Measurements from ENCODE around the gene ANGEL1.

ANGEL1 gene

GRCh38 chr14:76812422-76813383 is at the start of gene ANGEL1:
Gene ANGEL1, minus strand, starts transcription at chr14:76812882. Its CDS starts 55 bp downstream, at chr14:76812827.
- peak; percentile 76 for DNase-seq

GRCh38 chr14:76861574-76862255 is 49.0 kb upstream of the ANGEL1 start:
- no peak for DNase-seq

- DNase-seq, result no peak
Observed at GRCh38 chr14:76856769-76857168, 44.1 kb upstream of the ANGEL1 start.

GRCh38 chr14:76855066-76855465 is 42.4 kb upstream of the ANGEL1 start:
- DNase-seq, result no peak

GRCh38 chr14:76848879-76849278 is 36.2 kb upstream of the ANGEL1 start:
- no peak for DNase-seq

- DNase-seq, result no peak
Observed at GRCh38 chr14:76846331-76847047, 33.8 kb upstream of the ANGEL1 start.

DNA sequence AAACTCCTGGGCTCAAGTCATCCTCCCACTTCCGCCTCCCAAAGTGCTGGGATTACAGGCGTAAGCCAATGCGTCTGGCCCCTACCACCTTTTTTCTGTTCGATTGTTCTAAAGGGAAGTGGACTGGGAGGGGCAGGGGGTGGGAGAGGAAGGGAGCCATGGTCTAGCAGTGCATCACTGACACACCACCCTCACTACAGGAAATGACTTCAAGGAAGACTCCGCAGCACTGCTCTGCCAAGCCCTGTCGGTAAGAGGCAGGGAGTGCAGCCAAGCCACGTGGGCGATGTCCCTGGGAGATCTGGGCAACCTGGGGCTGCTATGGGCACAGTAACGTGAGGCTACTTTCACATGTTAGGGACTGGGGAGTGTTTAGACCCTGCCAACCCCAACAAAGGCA is 31.5 kb upstream of the ANGEL1 start:
- DNase-seq, result no peak

DNA sequence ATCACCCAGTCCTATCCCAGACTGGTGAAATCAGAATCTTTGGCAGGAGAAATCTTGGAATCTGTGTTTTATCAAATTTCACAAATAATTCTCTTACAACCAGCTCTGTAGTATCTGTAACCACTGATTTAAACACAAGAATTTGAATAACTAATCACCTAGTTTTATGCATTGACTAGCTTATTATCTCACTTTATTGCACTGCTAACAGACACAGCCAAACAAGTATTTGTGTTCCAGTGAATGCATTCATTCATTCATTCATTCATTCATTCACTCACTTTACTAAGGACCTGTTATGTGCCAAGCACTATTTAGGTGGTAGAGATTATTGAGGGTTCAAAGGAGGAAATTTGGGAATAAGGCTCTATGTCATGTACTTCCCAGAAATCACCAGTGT is 29.7 kb upstream of the ANGEL1 start:
- no peak for DNase-seq

DNA sequence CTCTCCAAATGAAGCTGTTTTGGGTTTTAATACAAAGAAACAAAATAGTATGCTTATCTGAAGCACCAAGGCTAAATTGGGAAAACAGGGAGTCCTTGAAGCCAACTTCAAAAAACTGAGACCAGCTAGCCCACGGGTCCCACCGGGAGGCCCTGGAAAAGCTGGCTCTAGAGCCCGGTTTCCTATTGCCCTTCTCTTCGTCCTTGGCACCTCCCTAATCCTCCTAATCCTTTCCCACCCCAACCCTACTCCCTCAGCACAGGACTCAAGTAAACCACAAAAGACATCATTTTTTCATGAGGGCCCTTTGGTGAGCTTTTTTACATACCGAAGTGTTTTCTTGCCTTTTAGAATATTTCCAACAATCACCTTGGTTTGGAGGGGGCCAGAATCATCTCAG is 24.8 kb upstream of the ANGEL1 start:
- no peak for DNase-seq

GRCh38 chr14:76836029-76836630 is 23.4 kb upstream of the ANGEL1 start:
- DNase-seq, result no peak

- no peak for DNase-seq
Observed at GRCh38 chr14:76834241-76834661, 21.6 kb upstream of the ANGEL1 start.

DNA sequence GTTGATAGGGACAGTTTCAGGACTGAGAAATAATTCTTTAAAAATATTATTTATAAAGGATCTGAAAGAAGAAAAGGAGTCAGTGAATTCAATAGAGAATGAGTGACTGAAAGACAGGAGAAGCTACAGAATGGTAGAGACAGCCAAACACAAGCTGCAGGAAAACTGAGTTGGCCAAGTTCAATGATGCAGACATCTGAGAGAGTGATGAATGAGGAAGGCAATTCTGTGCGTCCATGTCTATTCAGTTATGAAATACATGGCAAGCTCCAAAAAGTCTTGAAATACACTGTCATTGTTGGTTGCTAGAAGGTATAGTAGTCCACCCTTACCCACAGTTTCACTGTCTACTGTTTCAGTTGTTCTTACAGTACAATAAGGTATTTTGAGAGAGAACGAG is 20.3 kb upstream of the ANGEL1 start:
- no peak for DNase-seq

GRCh38 chr14:76832503-76832988 is 19.9 kb upstream of the ANGEL1 start:
- no peak for DNase-seq

GRCh38 chr14:76830556-76830955 is 17.9 kb upstream of the ANGEL1 start:
- DNase-seq, result no peak

DNA sequence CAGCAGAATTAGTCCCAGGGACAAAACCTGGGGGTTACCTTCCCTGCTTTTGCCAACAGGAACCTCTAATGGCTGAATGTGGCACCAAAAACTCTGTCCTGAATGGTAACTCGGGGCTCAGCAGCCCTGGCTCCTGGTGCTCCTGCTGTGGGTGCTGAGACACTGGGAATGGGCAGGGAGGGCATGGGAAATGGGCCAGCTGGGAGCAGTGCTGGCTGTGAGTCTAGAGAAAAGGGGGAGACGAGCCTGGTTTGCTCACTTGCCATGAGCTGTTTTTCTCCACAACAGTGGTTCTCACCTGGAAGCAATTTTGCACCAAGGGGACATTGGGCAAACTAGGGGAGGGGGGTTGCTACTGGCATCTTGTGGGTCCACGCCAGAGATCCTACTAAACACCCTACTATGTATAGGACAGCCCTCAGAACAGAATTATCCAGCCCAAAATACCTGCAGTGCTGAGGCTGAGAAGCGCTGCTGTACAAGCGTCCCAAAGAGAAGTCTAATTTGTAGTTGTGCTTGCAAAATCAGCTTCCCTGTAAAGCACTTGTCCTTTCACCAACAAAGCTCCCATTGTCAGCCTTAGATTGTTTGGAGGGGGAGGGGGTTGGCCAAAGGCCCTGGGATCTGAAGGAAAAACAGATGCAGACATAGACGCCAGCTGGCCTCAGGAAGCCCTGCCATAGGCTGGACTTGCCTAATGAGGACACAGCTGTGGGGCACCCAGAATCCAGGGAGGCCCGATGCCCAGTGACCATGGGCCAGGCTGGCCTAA is 17.2 kb upstream of the ANGEL1 start:
- no peak for DNase-seq

GRCh38 chr14:76829013-76829365 is 16.3 kb upstream of the ANGEL1 start:
- DNase-seq, result no peak

- peak; percentile 8 for DNase-seq
Observed at GRCh38 chr14:76828339-76829012, 15.8 kb upstream of the ANGEL1 start.

DNA sequence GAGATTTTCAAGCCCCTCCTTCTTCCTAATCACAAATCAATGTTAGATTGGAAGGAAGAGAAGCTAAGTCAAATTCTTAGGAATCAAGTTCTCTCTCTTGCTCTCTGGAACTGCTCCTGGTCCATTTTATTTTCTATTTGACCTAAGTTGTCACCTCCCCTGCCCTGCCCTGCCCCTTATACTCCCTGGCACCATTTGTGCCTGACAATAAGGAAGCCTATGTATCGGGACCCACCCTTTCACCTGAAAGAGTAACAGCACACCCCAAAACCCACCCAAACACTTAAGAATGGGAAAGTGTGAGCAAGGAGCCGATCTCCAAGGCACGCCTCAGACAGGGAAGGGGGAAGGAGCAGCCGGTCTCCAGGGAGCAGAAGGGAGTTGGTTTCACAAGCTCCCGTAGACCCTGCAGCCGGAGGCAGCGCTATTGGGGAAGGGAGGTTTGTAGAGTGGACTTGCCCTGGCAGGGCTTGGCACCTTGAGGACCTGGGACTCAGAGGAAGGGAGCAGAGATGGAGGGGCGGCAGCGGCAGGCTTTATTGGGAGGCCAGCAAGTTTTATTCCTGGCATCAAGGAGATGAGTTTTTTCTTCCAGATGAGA is 15.1 kb upstream of the ANGEL1 start:
- no peak for DNase-seq

DNA sequence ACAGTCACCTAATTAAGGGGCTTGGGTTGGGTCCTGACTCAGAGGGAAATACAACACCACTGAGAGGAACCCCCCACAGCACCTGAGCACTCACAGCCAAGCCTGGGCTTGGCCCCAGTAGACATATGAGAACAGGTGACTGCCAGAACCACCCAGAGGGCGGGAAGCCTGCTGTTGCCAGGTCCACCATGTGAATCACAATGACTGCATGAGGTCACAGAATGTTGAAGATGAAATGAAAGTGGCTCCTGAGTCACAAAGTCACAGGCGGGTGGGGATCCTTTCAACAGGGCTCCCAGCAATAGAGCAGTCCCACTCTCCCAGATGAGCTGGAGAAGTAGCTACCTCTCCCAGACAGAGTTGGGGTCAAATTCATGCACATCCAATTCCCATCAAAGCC is 13.4 kb upstream of the ANGEL1 start, which contains the start of gene LRRC74A:
TSS of gene LRRC74A (plus strand) at position 287 of the 400 bp plus-strand sequence. CDS start 290 bp downstream, outside the sequence.
- DNase-seq, result no peak

DNA sequence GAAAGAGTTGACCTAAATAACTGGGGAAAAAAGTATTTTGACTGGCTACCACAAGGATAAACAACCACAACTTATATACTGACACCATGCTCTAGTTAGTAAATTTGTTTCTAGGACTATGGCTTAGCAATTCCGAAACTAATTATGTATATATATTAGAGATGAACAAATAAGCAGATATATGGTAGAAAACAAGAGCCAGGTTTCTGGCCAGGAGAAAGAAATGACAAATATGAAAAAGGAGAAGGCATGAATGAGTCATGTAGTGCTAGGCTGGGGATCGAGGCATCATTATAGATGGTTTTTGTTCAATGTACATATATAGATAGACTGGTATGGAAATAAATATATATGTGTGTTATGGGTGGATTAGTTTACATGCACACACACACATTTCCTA is 8.0 kb upstream of the ANGEL1 start:
- no peak for DNase-seq
